ENCODE data around the gene RNU2-1.

Gene RNU2-1

GRCh38 chr17:43183921-43184320 is 49.9 kb downstream of the RNU2-1 start:
- Histone ChIP-seq H3K4me3 (no peak overlapping the region), H3K9ac (no peak overlapping the region), H3K9me3 (no peaks in the 10 kb centered on the region), H3K4me1 (no peaks in the 10 kb centered on the region), H3K27ac (no peak overlapping the region), H4K20me1 (no peaks in the 10 kb centered on the region), H3K27me3 (no peaks in the 10 kb centered on the region), H3K4me2 (no peak overlapping the region), H3K36me3 (peaks cover 36% of the 10 kb centered on the region)
- no peak for TF ChIP-seq Cebpa-rat (IDR thresholded peaks at IDR 0.05)

Measured in BLaER1 (cell line).